Astrocyte (in vitro differentiated cells and primary cell): ENCODE data around the gene CADM1. TPM values are rescaled to one million over a fixed set of nuclear protein-coding genes. Genes with fewer than 3 reads are reported as not detected.

Source experiments
- DNase-seq: peaks from one replicate; pipeline ENCODE4 v3.0.0-alpha.2; 2010; ENCODE audit warnings: low read depth
- FAIRE-seq: peaks from 2 replicates; lab custom pipeline; 2011; peaks lifted over from hg19 to GRCh38; lab: Jason Lieb, UNC
- H2AFZ ChIP-seq: 2 replicates; pipeline ENCODE4 v1.6.0; 2012; ENCODE audit warnings: low read depth, low read length, inconsistent platforms
- H3K27ac ChIP-seq: 2 replicates; pipeline ENCODE4 v1.5.1; 2011; ENCODE audit warnings: low read depth, low read length, inconsistent platforms
- H3K27me3 ChIP-seq: 2 replicates; pipeline ENCODE4 v1.6.0; 2011; ENCODE audit warnings: low read length, inconsistent platforms; ENCODE audit not compliant: insufficient read depth
- H3K36me3 ChIP-seq: 2 replicates; pipeline ENCODE4 v1.5.1; 2011; ENCODE audit warnings: low read length, inconsistent platforms; ENCODE audit not compliant: insufficient read depth
- H3K4me1 ChIP-seq: 2 replicates; pipeline ENCODE4 v1.5.1; 2011; ENCODE audit warnings: low read length, inconsistent platforms; ENCODE audit not compliant: insufficient read depth
- H3K4me2 ChIP-seq: 2 replicates; pipeline ENCODE4 v1.6.0; 2012; ENCODE audit warnings: low read length, inconsistent platforms
- H3K4me3 ChIP-seq: 2 replicates; pipeline ENCODE4 v1.5.1; 2011; ENCODE audit warnings: low read depth, mild to moderate bottlenecking, low read length, inconsistent platforms; ENCODE audit not compliant: insufficient read depth
- H3K79me2 ChIP-seq: 2 replicates; pipeline ENCODE4 v1.6.0; 2012; ENCODE audit warnings: mild to moderate bottlenecking, low read length, inconsistent platforms; ENCODE audit not compliant: insufficient read depth
- H3K9ac ChIP-seq: 2 replicates; pipeline ENCODE4 v1.6.0; 2012; ENCODE audit warnings: mild to moderate bottlenecking, low read length, inconsistent platforms
- H3K9me3 ChIP-seq: 2 replicates; pipeline ENCODE4 v1.5.1; 2012; ENCODE audit warnings: low read depth, mild to moderate bottlenecking, low read length, inconsistent platforms; ENCODE audit not compliant: insufficient read depth
- H4K20me1 ChIP-seq: 2 replicates; pipeline ENCODE4 v1.6.0; 2012; ENCODE audit warnings: low read length, inconsistent platforms; ENCODE audit not compliant: insufficient read depth
- H3K27ac Mint-ChIP-seq: one replicate; pipeline ENCODE4 v1.8.0; 2021; ENCODE audit warnings: mild to moderate bottlenecking, mixed read lengths; ENCODE audit not compliant: unreplicated experiment
- H3K27me3 Mint-ChIP-seq: one replicate; pipeline ENCODE4 v1.8.0; 2021; ENCODE audit warnings: low read depth, mixed read lengths; ENCODE audit not compliant: unreplicated experiment
- H3K36me3 Mint-ChIP-seq: one replicate; pipeline ENCODE4 v1.8.0; 2021; ENCODE audit warnings: low read depth, mixed read lengths; ENCODE audit not compliant: unreplicated experiment
- H3K4me1 Mint-ChIP-seq: one replicate; pipeline ENCODE4 v1.8.0; 2021; ENCODE audit warnings: low read depth, mixed read lengths; ENCODE audit not compliant: unreplicated experiment
- H3K4me3 Mint-ChIP-seq: one replicate; pipeline ENCODE4 v1.8.0; 2021; ENCODE audit warnings: mild to moderate bottlenecking, moderate library complexity, mixed read lengths; ENCODE audit not compliant: unreplicated experiment
- H3K9me3 Mint-ChIP-seq: one replicate; pipeline ENCODE4 v1.8.0; 2021; ENCODE audit warnings: mild to moderate bottlenecking, mixed read lengths; ENCODE audit not compliant: unreplicated experiment
- CTCF ChIP-seq: IDR thresholded peaks from 2 replicates; pipeline ENCODE4 v1.5.1; 2011; ENCODE audit warnings: low read depth, mild to moderate bottlenecking, inconsistent platforms, low read length, moderate library complexity; ENCODE audit not compliant: insufficient read depth
- EZH2 ChIP-seq: IDR thresholded peaks from 2 replicates; pipeline ENCODE4 v1.6.1; 2012; ENCODE audit warnings: mild to moderate bottlenecking, low read length, inconsistent platforms; ENCODE audit not compliant: insufficient read depth
- total RNA-seq: library from RNA; stranded (reverse); gene quantifications from 2 replicates; pipeline ENCODE4 v1.2.1, GENCODE V29; 2021

Gene CADM1
- total RNA-seq, 1 donor from 2014 or later = 414 TPM

- H3K36me3 Mint-ChIP-seq = no peaks in the 10 kb centered on the region
- Histone ChIP-seq H3K4me3 (no peak overlapping the region), H3K9ac (no peak overlapping the region), H2AFZ (no peak overlapping the region), H3K27ac (no peak overlapping the region), H3K79me2 (no peaks in the 10 kb centered on the region), H3K36me3 (no peaks in the 10 kb centered on the region), H3K4me1 (peaks cover 16% of the 10 kb centered on the region), H3K9me3 (no peaks in the 10 kb centered on the region), H3K4me2 (peak overlapping the region; percentile 65), H4K20me1 (no peaks in the 10 kb centered on the region), H3K27me3 (no peaks in the 10 kb centered on the region)
- H3K27me3 Mint-ChIP-seq = no peaks in the 10 kb centered on the region
- no peak overlapping the region for H3K4me3 Mint-ChIP-seq
- no peak for FAIRE-seq
- H3K4me1 Mint-ChIP-seq = peaks cover 43% of the 10 kb centered on the region
- DNase-seq = no peak
- TF ChIP-seq CTCF = no peak
- no peak for TF ChIP-seq EZH2
- no peaks in the 10 kb centered on the region for H3K9me3 Mint-ChIP-seq
- peak overlapping the region; percentile 0 for H3K27ac Mint-ChIP-seq
These were observed 199.3 kb downstream of the CADM1 start for GRCh38 chr11:115304774-115305472.

GRCh38 chr11:115303929-115304531 is 200.2 kb downstream of the CADM1 start:
- Mint-ChIP-seq H3K4me3 (no peak overlapping the region), H3K4me1 (peaks cover 46% of the 10 kb centered on the region), H3K36me3 (no peaks in the 10 kb centered on the region), H3K27me3 (no peaks in the 10 kb centered on the region), H3K9me3 (no peaks in the 10 kb centered on the region), H3K27ac (no peak overlapping the region)
- TF ChIP-seq CTCF (no peak), EZH2 (no peak)
- no peak overlapping the region for H2AFZ ChIP-seq
- H3K4me3 ChIP-seq = no peak overlapping the region
- H3K79me2 ChIP-seq = no peaks in the 10 kb centered on the region
- H3K36me3 ChIP-seq = no peaks in the 10 kb centered on the region
- DNase-seq (no peak), FAIRE-seq (no peak)
- H4K20me1 ChIP-seq = no peaks in the 10 kb centered on the region
- no peaks in the 10 kb centered on the region for H3K9me3 ChIP-seq
- H3K27ac ChIP-seq = no peak overlapping the region
- H3K9ac ChIP-seq = no peak overlapping the region
- no peak overlapping the region for H3K4me2 ChIP-seq
- H3K27me3 ChIP-seq = no peaks in the 10 kb centered on the region
- H3K4me1 ChIP-seq = peaks cover 16% of the 10 kb centered on the region
